ENCODE results near the gene BAAT.
"Not testable (repeated sequence)": the region's sequence is repeated elsewhere in the genome, so short reads cannot be mapped to it uniquely, and the experiment has no call there.

The BAAT gene

DNA sequence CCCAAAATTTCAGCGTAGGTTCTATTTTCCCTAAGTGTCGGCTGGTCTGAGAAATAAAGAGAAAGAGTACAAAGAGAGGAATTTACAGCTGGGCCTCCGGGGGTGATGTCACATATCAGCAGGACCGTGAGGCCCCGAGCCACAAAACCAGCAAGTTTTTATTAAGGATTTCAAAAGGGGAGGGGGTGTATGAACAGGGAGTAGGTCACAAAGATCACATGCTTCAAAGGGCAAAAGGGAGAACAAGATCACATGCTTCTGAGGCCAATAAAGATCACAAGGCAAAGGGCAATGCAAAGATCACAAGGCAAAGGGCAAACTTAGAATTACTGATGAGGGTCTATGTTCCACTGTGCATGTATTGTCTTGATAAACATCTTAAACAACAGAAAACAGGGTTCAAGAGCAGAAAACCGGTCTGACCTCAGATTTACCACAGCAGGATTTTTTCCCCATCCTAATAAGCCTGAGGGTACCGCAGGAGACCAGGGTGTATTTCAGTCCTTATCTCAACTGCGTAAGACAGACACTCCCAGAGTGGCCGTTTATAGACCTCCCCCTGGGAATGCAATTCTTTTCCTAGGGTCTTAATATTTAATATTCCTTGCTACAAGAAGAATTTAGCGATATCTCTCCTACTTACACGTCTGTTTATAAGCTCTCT, at the start of gene BAAT:
BAAT (minus strand) TSS at position 134 of the 664 bp plus-strand sequence. CDS start 13,602 bp downstream, outside the sequence.
- not testable (repeated sequence) for DNase-seq

GRCh38 chr9:101433229-101433628, 48.4 kb upstream of the BAAT start:
- no peak for DNase-seq

- no peak for DNase-seq
Measured at GRCh38 chr9:101432740-101433139, 47.9 kb upstream of the BAAT start.

DNA sequence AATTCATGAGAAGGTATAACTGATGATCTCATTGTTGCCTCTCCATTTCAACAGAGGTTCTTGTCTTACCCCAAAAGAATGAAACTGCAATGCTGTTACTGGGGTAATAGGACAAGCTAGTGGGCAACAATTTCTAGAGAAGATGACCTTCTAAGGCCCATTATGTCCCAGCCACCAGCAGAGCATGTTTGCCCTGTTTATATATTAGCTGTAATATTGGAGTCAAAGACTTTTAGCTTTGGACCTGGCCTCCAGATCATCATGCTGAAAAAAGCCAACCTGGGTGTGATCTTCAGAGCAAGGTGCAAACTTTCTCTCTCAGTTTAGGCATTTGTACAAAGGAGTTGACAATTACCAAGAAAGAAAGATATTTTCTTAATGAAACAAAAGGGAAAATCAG, 47.4 kb upstream of the BAAT start:
- DNase-seq = no peak

DNA sequence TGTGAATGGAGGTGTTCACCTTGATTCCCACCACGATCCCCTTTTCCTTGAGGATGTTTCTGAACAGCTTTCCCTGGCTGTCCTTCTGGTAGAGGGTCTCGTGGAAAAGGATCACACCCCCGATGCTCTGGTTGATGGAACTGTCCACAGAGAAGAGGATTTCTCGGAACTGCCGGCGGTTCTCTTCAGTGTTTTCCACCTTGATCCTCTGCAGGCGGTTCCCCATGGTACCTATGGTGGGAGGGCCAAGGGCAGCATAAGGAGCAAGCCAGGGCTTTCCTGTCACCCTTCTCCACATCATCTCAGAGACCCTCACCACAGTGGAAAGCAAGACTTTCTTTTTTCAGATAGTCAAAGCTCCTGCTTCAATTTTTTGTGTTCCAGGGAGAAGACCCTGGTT, 44.9 kb upstream of the BAAT start:
- DNase-seq = no peak

- DNase-seq = no peak
Measured at GRCh38 chr9:101428909-101429308, 44.1 kb upstream of the BAAT start.

DNA sequence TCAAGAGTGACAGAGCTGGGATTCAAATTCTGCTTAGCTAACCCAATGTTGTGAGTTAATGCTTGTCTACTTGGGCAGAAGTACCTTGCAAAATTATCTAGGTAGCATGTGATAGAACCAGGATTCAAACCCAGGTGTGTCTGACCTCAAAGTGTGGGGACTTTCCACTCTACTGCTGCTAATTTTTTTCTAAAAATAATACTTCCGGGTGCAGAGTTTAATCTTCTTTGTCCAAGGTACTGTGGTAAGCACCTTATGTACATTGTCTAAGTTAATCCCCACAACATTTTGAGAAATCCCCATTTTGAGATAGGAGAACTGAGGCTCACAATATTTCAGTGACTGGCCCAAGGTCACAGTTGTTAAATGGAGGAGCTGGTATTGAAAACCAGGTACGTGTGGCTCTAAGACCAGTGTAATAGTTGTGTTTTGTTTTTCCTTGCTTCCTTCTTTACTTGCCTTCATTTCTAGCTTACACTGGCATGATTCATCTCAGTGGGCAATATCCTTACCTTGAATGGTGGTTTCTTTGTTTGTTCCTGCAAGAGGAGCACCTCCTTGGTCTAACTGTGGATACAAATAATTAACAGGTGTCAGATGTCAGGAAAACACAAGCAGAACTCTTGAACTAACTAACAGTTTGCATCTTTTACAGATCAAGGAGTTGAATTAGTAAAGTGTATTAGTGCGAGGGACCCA, 43.3 kb upstream of the BAAT start:
- DNase-seq = no peak

DNA sequence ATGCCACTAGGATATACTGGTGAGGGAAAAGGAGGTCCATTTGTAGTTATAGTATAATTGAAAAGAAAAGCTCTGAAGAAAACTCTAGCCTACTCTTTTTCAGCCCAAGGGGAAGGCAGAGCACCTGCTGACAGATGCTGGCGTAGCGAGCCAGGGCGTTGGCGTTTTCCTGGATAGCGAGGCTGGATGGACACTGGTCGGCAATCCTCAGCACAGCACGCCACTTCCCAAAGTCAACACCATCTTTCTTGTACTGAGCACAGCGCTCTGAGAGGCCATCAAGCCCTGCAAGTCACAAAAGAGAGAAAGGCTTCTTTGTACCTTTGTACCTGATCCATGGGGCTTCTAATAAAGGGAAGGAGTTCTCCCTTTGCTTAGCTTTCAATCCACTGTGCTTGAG, 42.6 kb upstream of the BAAT start:
- no peak for DNase-seq

DNA sequence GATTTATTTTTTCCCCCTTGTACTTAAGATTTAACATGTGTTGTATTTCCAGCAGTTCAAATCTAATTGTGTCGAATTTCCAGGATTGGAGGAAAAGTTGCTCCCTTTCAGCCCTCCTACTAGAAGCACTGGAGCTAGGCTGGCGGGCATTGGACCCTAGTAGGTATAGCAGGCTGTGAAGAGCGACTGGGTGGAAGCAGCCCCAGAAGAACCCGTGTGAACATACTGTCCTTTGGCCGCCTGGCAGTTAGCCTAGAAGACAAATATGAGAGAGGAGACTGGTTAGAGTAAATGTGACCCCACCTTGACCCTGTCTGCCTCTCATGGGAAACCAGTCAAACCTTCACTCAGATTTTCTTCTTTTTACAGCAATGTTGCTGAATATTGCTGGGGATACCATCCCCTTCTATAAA, 36.9 kb upstream of the BAAT start:
- DNase-seq = no peak

DNA sequence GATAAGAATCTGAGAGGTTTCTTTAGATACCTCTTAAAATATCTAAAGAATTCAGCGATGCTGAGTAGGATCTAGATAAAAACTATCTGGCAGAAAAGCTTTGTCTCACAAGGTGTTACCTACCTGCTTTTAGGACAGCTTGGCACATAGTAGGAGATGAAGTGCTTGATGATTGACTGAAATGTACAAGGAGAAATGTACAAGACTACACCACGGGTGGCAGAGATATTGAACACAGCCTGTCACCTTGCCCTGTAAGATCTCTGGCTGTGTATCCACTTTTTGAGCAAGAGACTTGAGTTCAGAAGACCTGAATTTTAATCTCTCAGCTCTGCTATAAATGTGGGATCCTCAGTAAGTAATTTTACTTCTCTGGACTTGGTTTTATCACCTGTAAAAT, 35.1 kb upstream of the BAAT start:
- no peak for DNase-seq

DNA sequence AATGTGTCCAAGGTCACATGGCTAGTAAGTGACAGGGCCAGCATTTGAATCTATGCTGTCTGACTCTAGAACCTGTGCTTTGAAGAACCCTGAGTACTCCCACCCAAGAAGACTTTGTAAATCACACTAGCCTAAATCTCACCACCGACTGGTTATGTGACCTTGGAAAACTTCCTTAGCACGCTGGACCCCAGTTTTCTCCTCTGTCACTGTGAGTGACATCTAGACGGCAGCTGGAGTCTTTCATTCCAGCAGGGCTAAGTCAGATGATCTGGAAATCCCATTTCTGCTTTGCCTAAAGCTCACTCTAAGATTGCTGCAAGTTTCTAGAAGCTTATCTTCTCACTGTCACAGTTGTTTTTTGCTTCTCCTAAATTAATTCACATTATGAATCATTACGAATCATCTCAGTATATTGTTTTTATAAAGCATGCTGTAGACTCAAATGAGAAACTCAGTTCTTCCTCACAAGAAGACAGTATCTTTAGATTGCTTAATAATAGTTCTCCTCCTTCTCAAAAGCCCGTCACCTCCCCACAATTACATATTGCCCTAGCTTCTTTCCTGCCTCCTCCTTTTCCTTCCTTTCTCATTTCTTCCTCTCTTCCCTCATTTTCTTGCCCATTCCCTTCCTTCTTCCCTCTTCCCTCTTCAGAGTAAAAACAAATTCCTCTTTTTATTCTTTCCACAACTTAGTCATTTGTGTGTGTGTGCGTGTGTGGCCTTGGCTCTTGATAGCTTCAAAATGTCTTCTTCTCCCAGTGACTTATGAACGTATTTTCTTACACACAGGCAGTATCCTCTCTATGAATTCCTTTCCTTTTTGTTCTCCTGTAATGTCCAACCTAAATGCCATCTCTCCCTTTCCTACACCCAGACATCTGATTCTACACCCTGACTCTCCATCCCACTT, 34.0 kb upstream of the BAAT start:
- no peak for DNase-seq

GRCh38 chr9:101417977-101418376, 33.2 kb upstream of the BAAT start:
- no peak for DNase-seq

GRCh38 chr9:101417389-101417788, 32.6 kb upstream of the BAAT start:
- DNase-seq = no peak

GRCh38 chr9:101415578-101415977, 30.8 kb upstream of the BAAT start:
- DNase-seq = no peak

DNA sequence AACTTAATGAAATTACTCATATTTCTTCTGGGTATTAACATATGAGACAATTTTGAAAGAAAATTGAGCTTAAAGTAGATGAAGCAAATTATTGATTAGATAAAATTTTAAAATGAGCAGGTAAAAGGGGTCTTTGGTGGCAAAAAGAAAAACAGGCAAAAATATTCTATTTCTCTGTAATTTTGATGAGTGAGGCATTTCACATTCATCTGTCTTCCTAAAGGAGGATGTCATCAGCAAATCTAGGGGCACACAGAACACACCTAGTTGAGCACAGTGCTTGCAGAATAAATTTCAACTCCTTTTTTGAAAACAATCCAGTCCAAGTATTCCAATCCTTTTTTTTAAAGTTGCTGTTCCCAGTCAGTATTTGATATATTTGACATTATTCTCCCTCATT, 30.0 kb upstream of the BAAT start:
- no peak for DNase-seq

DNA sequence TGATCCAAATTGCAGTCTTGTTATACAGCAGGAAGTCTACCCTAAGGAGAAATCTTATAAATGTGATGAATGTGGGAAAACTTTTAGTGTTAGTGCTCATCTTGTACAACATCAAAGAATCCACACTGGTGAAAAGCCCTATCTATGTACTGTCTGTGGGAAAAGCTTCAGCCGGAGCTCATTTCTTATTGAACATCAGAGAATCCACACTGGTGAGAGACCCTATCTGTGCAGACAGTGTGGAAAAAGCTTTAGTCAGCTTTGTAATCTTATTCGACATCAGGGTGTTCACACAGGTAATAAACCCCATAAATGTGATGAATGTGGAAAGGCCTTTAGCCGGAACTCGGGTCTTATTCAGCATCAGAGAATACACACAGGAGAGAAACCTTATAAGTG, 24.3 kb upstream of the BAAT start:
- DNase-seq = no peak

DNA sequence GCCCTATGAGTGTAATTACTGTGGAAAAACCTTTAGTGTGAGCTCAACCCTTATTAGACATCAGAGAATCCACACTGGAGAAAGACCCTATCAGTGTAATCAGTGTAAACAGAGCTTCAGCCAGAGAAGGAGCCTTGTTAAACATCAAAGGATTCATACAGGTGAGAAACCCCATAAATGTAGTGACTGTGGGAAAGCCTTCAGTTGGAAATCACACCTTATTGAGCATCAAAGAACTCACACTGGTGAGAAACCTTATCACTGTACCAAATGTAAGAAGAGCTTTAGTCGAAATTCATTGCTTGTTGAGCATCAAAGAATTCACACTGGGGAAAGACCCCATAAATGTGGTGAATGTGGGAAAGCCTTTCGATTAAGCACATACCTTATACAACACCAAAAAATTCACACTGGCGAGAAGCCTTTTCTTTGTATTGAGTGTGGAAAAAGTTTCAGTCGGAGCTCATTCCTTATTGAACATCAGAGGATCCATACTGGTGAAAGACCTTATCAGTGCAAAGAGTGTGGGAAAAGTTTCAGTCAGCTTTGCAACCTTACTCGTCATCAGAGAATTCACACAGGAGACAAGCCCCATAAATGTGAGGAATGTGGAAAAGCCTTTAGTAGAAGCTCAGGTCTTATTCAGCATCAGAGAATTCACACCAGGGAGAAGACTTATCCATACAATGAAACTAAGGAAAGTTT, 23.7 kb upstream of the BAAT start:
- no peak for DNase-seq

DNA sequence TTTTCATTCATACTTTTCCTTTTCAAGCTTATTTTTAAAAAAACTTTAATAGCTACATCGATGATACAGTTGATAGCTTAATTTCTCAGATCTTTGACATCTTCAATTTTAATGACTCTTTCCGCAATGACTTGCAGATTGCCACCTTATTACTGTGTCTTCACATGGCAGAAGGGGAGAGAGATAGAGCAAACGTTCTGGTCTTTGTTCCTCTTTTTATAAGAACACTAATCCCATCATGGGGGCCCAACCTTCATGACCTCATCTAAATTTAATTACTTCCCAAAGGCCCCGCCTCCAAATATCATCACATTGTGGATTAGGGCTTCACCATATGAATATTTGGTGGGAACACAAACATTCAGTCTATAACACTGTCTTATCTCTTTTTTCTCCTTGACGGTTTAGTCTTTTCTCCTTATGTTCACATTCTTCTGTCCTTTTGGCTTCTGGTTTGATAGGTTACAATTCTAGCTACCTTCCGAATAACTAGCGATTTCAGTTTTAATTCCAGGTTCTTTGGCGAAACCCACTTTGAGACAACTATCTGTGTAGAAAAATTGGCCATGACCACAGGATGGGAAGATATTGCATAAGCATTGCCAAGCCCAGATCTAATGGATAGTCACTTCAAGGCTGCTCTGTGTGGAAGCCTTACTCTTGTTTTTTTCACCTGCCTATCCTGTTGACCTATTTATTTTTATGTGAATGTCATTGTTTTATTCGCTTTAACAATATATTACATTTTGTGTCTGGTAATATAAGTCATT, 18.9 kb upstream of the BAAT start:
- no peak for DNase-seq

DNA sequence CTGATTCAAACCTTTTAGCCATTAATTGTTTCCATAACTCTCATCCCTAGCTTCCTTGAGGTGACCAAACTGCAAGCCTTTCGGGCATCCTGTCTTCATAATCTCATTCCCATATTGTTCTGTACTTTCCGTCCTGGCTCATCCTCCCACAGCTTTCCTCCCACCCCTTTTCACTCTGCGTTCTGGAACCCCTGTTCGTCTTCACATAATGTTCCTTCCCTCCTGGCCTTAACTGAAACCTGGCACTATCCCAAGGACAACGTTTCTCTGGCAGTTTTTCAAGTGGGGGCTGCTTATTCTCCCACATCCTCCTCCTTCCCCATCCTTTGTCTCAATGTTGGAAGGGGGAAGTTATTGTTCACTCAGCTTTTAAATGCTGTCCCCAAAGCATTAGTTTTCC, 15.3 kb upstream of the BAAT start:
- DNase-seq = no peak

GRCh38 chr9:101399643-101399970, 14.8 kb upstream of the BAAT start:
- no peak for DNase-seq

DNA sequence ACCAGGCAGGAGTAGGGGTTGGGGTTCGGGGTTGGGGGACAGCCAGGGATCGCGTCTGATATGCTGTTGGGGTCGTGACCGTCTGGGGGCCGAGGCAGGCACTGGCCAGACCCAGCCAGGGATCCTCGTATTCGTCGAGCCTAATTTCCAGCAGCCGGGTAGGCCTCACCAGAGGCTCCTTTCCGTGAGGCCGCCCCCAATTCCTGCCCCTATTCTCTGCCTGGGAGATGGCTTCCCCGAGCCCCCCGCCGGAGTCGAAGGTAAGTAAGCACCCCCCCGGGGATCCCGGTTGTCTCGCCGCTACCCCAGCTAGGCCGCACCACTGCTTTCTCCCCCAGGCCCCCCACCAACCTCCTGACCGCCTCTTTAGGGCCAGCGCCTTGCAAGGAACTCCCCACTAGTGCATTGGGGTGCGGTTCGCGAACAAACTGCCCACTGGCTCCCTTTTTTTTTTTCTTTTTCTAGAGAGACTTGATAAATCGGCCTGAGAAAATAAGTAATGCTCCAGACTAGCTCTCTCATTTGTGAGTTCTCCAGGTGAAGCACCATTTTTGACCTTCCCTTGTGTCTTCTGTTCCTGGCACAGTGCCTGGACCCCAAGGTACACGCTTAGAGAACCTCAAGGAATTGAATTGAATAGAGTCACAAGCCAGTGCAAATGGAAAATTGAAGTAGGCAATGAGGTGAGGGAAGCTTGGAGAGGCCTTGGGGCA, 14.3 kb upstream of the BAAT start:
- no peak for DNase-seq
